Activated CD4-positive, alpha-beta T cell treated with anti-CD3 and anti-CD28 coated beads, Interleukin-2, amount 10 ng/mL, durations not matched to agents 7 days and 5 days (primary cell): ENCODE measurements around the gene RAB2B. TPM values are rescaled to one million over a fixed set of nuclear protein-coding genes. Genes with fewer than 3 reads are reported as not detected.

ENCODE experiments used
- CTCF ChIA-PET: fragments of 350-600 bp; sonication (Branson Sonifier 250); formaldehyde crosslinking; loops from one replicate; lab custom pipeline; 2021; ENCODE audit warnings: antibody characterized with exemption; lab: Charles Lee
- POLR2A ChIA-PET: fragments of 350-600 bp; sonication (Branson Sonifier 250); formaldehyde crosslinking; loops from one replicate; lab custom pipeline; 2021; ENCODE audit warnings: antibody characterized with exemption; lab: Charles Lee
- DNase-seq: peaks from one replicate; pipeline ENCODE4 v3.0.0-alpha.2; 2020
- H3K27ac Mint-ChIP-seq: one replicate; pipeline ENCODE4 v1.8.0; 2021; ENCODE audit warnings: mild to moderate bottlenecking, moderate library complexity, mixed read lengths
- H3K27me3 Mint-ChIP-seq: one replicate; pipeline ENCODE4 v1.8.0; 2021; ENCODE audit warnings: mixed read lengths
- H3K36me3 Mint-ChIP-seq: one replicate; pipeline ENCODE4 v1.8.0; 2021; ENCODE audit warnings: low read depth, mixed read lengths
- H3K4me1 Mint-ChIP-seq: one replicate; pipeline ENCODE4 v1.8.0; 2021; ENCODE audit warnings: mixed read lengths
- H3K4me3 Mint-ChIP-seq: one replicate; pipeline ENCODE4 v1.8.0; 2021; ENCODE audit warnings: mild to moderate bottlenecking, moderate library complexity, mixed read lengths
- H3K9me3 Mint-ChIP-seq: one replicate; pipeline ENCODE4 v1.8.0; 2021; ENCODE audit warnings: mixed read lengths
- total RNA-seq, 2 experiments: library from RNA; stranded (reverse); gene quantifications; one replicate each; pipeline ENCODE4 v1.2.3, GENCODE V29; 2021

Gene RAB2B
- total RNA-seq, 2 experiments from 2014 or later = 23.3 to 23.8 TPM

- H3K4me1 Mint-ChIP-seq = peaks cover 32% of the 10 kb centered on the region
- CTCF ChIA-PET = interaction anchor here (0.8 to 2.7 kb wide), 6 partner anchors 9 to 123 kb away, joined by 3 to 8 read pairs (median 4); partner anchors contain the start of gene CHD8
- POLR2A ChIA-PET = no interaction called here
- H3K9me3 Mint-ChIP-seq = no peaks in the 10 kb centered on the region
- no peak overlapping the region for H3K4me3 Mint-ChIP-seq
- no peaks in the 10 kb centered on the region for H3K27me3 Mint-ChIP-seq
- H3K36me3 Mint-ChIP-seq = peaks cover 56% of the 10 kb centered on the region
- H3K27ac Mint-ChIP-seq = no peak overlapping the region
- no peak for DNase-seq
Observed at GRCh38 chr14:21431126-21431525, 45.6 kb downstream of the RAB2B start.

GRCh38 chr14:21428930-21429329, 47.8 kb downstream of the RAB2B start:
- H3K9me3 Mint-ChIP-seq = no peaks in the 10 kb centered on the region
- peaks cover 63% of the 10 kb centered on the region for H3K36me3 Mint-ChIP-seq
- peaks cover 12% of the 10 kb centered on the region for H3K4me1 Mint-ChIP-seq
- H3K27ac Mint-ChIP-seq = no peak overlapping the region
- no peaks in the 10 kb centered on the region for H3K27me3 Mint-ChIP-seq
- no peak for DNase-seq
- no peak overlapping the region for H3K4me3 Mint-ChIP-seq
- ChIA-PET POLR2A (no interaction called here), CTCF (interaction anchor here (2.7 kb wide), 1 partner anchor 27 kb away, joined by 6 read pairs; the partner anchor contains the start of gene CHD8)

- no peak for DNase-seq
- ChIA-PET POLR2A (no interaction called here), CTCF (interaction anchor here (0.6 to 1.3 kb wide), 2 partner anchors 11 to 155 kb away, joined by 4 to 5 read pairs; no protein-coding TSS in a partner anchor)
- H3K9me3 Mint-ChIP-seq = no peaks in the 10 kb centered on the region
- H3K36me3 Mint-ChIP-seq = peaks cover 61% of the 10 kb centered on the region
- no peaks in the 10 kb centered on the region for H3K4me1 Mint-ChIP-seq
- H3K4me3 Mint-ChIP-seq = no peak overlapping the region
- no peaks in the 10 kb centered on the region for H3K27me3 Mint-ChIP-seq
- H3K27ac Mint-ChIP-seq = no peak overlapping the region
Observed at GRCh38 chr14:21426692-21427091, 50.1 kb downstream of the RAB2B start.

- peaks cover 13% of the 10 kb centered on the region for H3K4me1 Mint-ChIP-seq
- no peaks in the 10 kb centered on the region for H3K9me3 Mint-ChIP-seq
- no peak for DNase-seq
- H3K4me3 Mint-ChIP-seq = no peak overlapping the region
- H3K27me3 Mint-ChIP-seq = no peaks in the 10 kb centered on the region
- peaks cover 44% of the 10 kb centered on the region for H3K36me3 Mint-ChIP-seq
- ChIA-PET POLR2A (no interaction called here), CTCF (interaction anchor here (0.8 to 1.1 kb wide), 2 partner anchors 8 to 315 kb away, joined by 3 read pairs; no protein-coding TSS in a partner anchor)
- no peak overlapping the region for H3K27ac Mint-ChIP-seq
Observed at GRCh38 chr14:21419528-21419927, 57.2 kb downstream of the RAB2B start.

GRCh38 chr14:21415329-21415728, 61.4 kb downstream of the RAB2B start:
- Mint-ChIP-seq H3K36me3 (peaks cover 51% of the 10 kb centered on the region), H3K27ac (no peak overlapping the region), H3K9me3 (no peaks in the 10 kb centered on the region), H3K4me3 (no peak overlapping the region), H3K27me3 (no peaks in the 10 kb centered on the region), H3K4me1 (peaks cover 19% of the 10 kb centered on the region)
- POLR2A ChIA-PET = no interaction called here
- no peak for DNase-seq
- CTCF ChIA-PET = interaction anchor here (0.8 to 1.9 kb wide), 2 partner anchors 10 to 142 kb away, joined by 3 to 6 read pairs; no protein-coding TSS in a partner anchor

- Mint-ChIP-seq H3K4me1 (peaks cover 15% of the 10 kb centered on the region), H3K9me3 (no peaks in the 10 kb centered on the region), H3K27me3 (no peaks in the 10 kb centered on the region), H3K36me3 (peaks cover 55% of the 10 kb centered on the region), H3K4me3 (no peak overlapping the region), H3K27ac (peak overlapping the region; percentile 50)
- DNase-seq = no peak
- POLR2A ChIA-PET = no interaction called here
- CTCF ChIA-PET = interaction anchor here (1.9 kb wide), 1 partner anchor 9 kb away, joined by 6 read pairs; no protein-coding TSS in a partner anchor
Observed at GRCh38 chr14:21414137-21414631, 62.6 kb downstream of the RAB2B start.

Other genes with a start within 250 kb of the RAB2B start
- 100 to 1,000 TPM; 684 to 863 TPM for gene HNRNPC, start 207.5 kb downstream of the RAB2B start, total RNA-seq
- gene RPGRIP1, start 196.9 kb downstream of the RAB2B start, total RNA-seq = not detected
- 100 to 1,000 TPM; 125 to 139 TPM for gene SUPT16H, start 92.9 kb downstream of the RAB2B start, total RNA-seq
- gene CHD8, start 20.8 kb downstream of the RAB2B start, total RNA-seq = 100 to 1,000 TPM; 123 to 127 TPM
- 10 to 100 TPM; 78.0 to 83.1 TPM for gene TOX4, start 236 bp upstream of the RAB2B start, total RNA-seq
- 10 to 100 TPM; 80.2 to 81.4 TPM for gene METTL3, start 34.4 kb upstream of the RAB2B start, total RNA-seq
- 1 to 10 TPM; 1.9 to 2.2 TPM for gene SALL2, start 49.4 kb upstream of the RAB2B start, total RNA-seq
- gene OR10G3, start 103.1 kb upstream of the RAB2B start, total RNA-seq = not detected
- gene OR10G2, start 158.0 kb upstream of the RAB2B start, total RNA-seq = not detected
- not detected for gene OR4E2, start 176.9 kb upstream of the RAB2B start, total RNA-seq
- gene OR4E1, start 196.9 kb upstream of the RAB2B start, total RNA-seq = under 1 TPM; 0.05 to 0.23 TPM